T-helper 17 cell (primary cell): ENCODE results near the gene STOML1. TPM values are rescaled to one million over a fixed set of nuclear protein-coding genes. Genes with fewer than 3 reads are reported as not detected.

ENCODE experiments used
- ATAC-seq: fragments of 150-1000 bp; cut with Tn5 transposase; 2 replicates; pipeline ENCODE4 v1.10.0; 2021; ENCODE audit warnings: mild to moderate bottlenecking, moderate library complexity
- DNase-seq, 3 donors: peaks; one replicate each; pipeline versions ENCODE4 v3.0.0 to v3.0.0-alpha.2; 2020 to 2021
- H3K9me3 ChIP-seq: one replicate; pipeline ENCODE4 v1.7.0; 2013; ENCODE audit warnings: low read length, mild to moderate bottlenecking; ENCODE audit not compliant: control insufficient read depth, poor library complexity, severe bottlenecking
- H3K27ac Mint-ChIP-seq: one replicate; pipeline ENCODE4 v1.8.0; 2022; ENCODE audit warnings: mild to moderate bottlenecking, moderate library complexity, mixed read lengths
- H3K27me3 Mint-ChIP-seq: one replicate; pipeline ENCODE4 v1.8.0; 2022; ENCODE audit warnings: mixed read lengths
- H3K36me3 Mint-ChIP-seq: one replicate; pipeline ENCODE4 v1.8.0; 2022; ENCODE audit warnings: low read depth, mixed read lengths
- H3K4me1 Mint-ChIP-seq: one replicate; pipeline ENCODE4 v1.8.0; 2022; ENCODE audit warnings: mild to moderate bottlenecking, mixed read lengths
- H3K4me3 Mint-ChIP-seq: one replicate; pipeline ENCODE4 v1.8.0; 2022; ENCODE audit warnings: mild to moderate bottlenecking, moderate library complexity, mixed read lengths
- total RNA-seq, 4 donors: library from RNA in 2 of 4; stranded (reverse) in 2 of 4; gene quantifications; one replicate each; pipeline ENCODE4 v1.2.3 and lab custom pipeline; 2022 to 2026

The STOML1 gene, protein sequence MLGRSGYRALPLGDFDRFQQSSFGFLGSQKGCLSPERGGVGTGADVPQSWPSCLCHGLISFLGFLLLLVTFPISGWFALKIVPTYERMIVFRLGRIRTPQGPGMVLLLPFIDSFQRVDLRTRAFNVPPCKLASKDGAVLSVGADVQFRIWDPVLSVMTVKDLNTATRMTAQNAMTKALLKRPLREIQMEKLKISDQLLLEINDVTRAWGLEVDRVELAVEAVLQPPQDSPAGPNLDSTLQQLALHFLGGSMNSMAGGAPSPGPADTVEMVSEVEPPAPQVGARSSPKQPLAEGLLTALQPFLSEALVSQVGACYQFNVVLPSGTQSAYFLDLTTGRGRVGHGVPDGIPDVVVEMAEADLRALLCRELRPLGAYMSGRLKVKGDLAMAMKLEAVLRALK
- total RNA-seq (1 to 10 TPM; 3.7 to 5.6 TPM), total RNA-seq (lab: John Stamatoyannopoulos, UW) (5.4 to 8.1 reads per million in 2 donors)

DNA sequence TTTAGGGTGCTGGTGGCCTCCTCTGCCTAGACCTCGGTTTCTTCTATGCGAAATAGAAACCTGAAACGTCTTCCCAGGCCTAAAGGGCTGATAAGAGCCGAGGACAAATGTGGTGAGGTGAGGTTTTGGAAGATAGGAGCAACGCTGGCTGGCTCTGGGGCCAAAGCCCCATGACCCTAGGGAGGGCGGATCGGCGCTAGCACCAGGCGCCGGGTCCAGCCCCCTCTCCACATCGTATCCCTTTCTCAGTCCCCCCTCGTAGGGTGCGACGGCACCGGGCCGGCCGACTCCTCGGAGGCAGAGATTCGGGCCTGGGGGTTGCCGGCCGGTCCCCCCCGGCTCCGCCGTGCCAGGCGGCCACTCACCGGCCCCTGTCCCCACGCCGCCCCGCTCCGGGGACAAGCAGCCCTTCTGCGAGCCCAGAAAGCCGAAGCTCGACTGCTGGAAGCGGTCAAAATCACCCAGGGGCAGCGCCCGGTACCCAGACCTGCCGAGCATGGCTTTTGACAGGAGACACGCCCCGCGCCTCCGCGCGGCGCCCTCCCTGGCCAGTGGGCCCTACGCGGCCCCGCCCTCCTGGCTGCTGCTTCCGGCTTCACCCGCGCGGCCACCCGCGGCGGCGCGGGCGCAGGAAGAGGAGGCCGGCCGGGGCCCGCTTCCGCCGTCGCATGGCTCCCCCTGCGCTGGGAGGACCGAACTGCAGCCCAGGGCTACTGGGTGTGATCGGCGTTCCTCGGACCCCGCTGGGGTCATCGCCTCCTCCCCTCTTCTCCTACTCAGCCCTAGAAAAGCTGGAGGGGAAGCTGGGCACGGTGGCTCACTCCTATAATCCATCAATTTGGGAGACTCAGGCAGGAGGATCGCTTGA lies at the start of gene STOML1:
Gene STOML1 (minus strand): TSS at position 570 of the 868 bp plus-strand sequence. CDS start 72 bp downstream, at position 498.
- peak; percentile 92 to 94 (median 93) for DNase-seq
- H3K27ac Mint-ChIP-seq, result peak within 1 kb of the TSS; percentile 84
- H3K4me1 Mint-ChIP-seq, result peaks cover 37% of the 10 kb centered on the region

DNA sequence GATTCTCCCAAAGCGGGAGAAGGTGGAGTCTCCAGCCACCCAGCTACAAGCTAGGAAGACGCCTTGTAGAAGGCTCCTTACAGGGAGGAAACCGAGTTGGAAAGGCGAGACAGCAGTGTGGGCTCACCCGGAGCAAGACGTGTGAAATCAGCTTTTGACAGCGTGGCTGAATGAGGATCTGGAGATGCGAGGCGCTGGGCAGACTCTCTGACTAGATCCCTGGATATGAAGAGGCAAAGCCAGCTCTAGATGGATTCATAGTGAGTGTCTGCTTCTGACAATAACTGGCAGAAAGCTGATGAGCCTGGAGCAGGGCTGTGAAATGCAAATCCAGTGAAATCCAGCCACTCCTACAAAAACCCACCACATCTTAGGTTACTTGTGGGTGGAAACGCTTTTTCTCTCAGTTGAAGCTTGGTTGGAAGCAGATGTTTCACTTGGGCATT lies 49.2 kb upstream of the STOML1 start:
- Mint-ChIP-seq H3K27ac (no peak overlapping the region), H3K36me3 (peaks cover 7% of the 10 kb centered on the region), H3K4me1 (peaks cover 6% of the 10 kb centered on the region), H3K27me3 (no peaks in the 10 kb centered on the region), H3K4me3 (no peak overlapping the region)
- ATAC-seq (no peak), DNase-seq (no peak)
- no peaks in the 10 kb centered on the region for H3K9me3 ChIP-seq

More for the DNA sequence above, at the start of gene STOML1:
- Mint-ChIP-seq H3K4me3 (peak within 1 kb of the TSS; percentile 87), H3K27me3 (no peaks in the 10 kb centered on the region), H3K36me3 (peaks cover 2% of the 10 kb centered on the region)
- H3K9me3 ChIP-seq, result no peaks in the 10 kb centered on the region
- peak; percentile 86 for ATAC-seq

DNA sequence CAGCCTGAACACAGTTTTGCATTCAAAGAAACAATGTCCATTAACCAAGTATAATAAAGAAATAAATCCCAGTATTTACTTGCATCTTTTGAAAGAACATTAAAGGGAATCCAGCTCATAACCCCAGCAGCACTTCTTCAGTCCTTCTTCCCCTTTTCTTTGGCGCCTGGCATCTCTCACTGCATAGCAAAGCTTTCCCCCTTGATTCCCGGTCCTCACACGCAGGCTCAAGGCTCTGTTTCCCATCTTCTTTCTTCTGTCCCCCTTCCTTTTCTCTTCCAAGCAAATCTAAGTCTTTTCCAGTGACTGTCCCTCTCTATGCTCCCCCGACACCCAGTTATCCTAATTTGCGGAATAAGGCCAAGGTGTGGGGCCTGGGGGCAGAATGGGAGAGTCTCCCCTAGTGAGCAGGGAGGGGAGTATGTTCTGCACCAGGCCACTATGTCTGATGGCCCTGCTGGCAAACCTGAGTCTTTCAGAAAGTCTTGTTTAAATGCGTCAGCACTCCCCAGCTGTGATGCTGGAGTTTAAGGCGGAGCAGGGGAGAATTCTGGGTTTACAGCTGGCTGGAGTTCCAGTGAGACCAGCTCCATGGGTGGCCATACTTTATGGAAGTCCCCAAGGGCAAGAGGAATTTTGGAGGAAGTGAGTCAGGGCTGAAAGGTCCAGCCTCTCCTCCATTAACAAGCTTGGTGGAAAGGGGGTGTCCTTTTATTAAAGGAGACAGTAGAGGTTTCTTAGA lies 48.2 kb upstream of the STOML1 start:
- DNase-seq (no peak), ATAC-seq (no peak)
- H3K9me3 ChIP-seq, result no peaks in the 10 kb centered on the region
- H3K27me3 Mint-ChIP-seq, result no peaks in the 10 kb centered on the region
- H3K4me1 Mint-ChIP-seq, result peaks cover 6% of the 10 kb centered on the region
- H3K27ac Mint-ChIP-seq, result peak overlapping the region; percentile 19
- peaks cover 9% of the 10 kb centered on the region for H3K36me3 Mint-ChIP-seq
- H3K4me3 Mint-ChIP-seq, result no peak overlapping the region

DNA sequence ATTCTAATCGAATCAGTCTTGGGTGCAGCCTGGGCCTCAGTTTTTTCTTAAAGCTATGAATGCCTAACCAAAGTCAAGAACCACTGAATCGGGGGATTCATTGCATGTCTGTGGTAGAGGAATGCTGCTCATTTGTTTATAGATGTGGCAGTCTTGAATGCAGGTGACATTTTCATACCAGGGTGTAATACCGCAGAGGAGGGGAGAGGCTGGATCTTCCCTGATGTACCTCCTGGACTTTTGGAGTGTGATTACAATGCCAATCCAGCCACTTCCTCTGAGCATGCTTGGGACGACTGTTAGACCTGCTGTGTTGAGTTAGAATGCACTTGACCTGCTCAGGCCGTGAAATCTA lies 47.5 kb upstream of the STOML1 start:
- no peak for ATAC-seq
- no peak for DNase-seq
- H3K9me3 ChIP-seq, result no peaks in the 10 kb centered on the region
- Mint-ChIP-seq H3K4me1 (peaks cover 6% of the 10 kb centered on the region), H3K27ac (no peak overlapping the region), H3K4me3 (no peak overlapping the region), H3K36me3 (peaks cover 9% of the 10 kb centered on the region), H3K27me3 (no peaks in the 10 kb centered on the region)

DNA sequence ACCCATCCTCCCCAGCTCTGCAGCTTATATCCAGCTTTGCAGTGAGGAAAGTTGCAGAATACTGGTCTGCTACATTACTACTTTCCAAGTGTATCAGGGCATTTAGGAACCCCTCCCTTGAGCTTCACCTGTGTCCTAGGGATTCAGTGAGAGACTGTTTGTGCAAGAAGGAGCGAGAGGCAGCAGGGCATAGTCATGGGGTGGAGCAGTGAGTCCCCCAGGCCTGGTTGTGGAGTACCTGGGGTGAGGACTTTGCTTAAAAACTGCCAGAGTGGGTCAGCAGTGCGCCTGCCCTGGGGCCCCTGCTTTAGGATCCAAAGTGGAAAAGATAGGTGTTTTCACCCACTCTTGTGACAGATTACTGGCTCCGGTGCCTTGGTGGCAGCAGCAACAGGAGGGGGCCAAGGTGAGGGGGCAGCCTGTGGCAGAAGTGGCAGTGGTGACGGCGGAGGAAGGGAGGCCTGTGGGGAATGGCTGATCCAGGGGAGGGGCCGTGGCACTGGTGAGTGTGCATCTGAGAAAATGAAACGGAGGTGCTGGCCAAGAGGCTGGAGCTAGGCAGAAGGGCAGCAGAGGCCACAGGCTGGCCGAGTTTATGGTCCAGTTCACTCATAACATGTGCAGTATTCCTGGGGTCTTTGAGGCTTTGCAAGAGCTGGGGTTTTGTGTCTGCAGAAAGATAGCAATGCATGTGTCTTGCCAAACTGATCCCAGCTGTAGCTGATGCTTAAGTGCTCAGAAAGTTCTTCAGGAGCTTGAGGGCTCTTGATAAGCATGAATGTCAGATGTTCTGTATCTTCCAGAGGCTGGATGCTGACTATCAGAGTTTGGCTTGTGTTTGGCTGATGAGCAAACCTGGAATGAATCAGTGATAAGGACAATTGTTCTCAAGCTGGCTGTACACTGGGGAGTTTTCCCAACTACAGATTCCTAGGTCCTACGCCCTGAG lies 46.9 kb upstream of the STOML1 start:
- ATAC-seq, result no peak
- Mint-ChIP-seq H3K4me1 (peaks cover 6% of the 10 kb centered on the region), H3K36me3 (peaks cover 11% of the 10 kb centered on the region), H3K27ac (no peak overlapping the region), H3K27me3 (no peaks in the 10 kb centered on the region), H3K4me3 (no peak overlapping the region)
- no peak for DNase-seq
- no peaks in the 10 kb centered on the region for H3K9me3 ChIP-seq

DNA sequence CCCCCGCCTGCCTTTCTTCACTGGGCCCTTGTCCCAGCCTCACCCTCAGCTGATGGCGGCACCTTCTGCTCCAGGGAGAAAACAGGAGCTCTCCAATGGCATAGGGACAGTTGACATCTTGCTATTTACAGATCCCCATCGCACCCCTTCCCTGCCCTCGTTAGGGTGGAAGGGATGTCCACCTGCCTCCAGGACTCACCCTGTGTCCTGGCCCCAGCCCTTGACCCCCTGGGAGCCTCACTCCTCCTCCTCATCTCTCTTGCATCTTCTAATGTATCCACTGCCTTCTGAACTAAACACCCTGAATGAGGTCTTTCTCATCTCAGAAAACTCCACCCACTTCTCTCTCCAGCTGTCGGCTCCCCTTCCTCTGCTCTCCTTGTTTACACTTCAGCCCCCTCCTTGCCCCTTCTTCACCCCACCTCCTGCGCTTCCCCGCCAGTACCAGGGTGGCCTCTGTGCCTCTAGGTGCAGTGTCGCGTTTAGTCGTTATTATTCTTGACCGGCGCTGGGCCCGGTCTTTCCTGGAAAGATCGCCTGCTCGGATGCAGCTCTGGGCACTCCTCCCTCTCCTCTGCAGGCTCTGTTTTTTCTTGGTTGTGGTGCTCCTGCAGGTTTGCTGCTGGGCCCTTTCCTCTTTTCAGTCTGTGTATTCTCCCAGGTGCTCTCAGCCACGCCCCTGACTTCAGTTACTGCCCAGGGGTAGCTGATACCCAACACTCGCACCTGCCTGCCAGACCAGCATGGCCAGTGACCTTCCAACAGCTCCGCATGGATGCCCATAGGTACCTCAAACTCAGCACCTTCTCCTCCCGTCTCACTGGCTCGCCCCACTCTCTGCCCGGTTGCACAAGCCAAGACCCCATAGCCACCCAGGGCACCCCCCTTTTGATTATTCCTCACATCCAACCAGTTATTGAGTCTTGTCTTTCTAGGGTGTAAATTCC lies 45.3 kb upstream of the STOML1 start:
- Mint-ChIP-seq H3K36me3 (peaks cover 11% of the 10 kb centered on the region), H3K4me3 (no peak overlapping the region), H3K4me1 (peaks cover 6% of the 10 kb centered on the region), H3K27ac (peak overlapping the region; percentile 84), H3K27me3 (no peaks in the 10 kb centered on the region)
- DNase-seq, result no peak
- no peak for ATAC-seq
- no peaks in the 10 kb centered on the region for H3K9me3 ChIP-seq

DNA sequence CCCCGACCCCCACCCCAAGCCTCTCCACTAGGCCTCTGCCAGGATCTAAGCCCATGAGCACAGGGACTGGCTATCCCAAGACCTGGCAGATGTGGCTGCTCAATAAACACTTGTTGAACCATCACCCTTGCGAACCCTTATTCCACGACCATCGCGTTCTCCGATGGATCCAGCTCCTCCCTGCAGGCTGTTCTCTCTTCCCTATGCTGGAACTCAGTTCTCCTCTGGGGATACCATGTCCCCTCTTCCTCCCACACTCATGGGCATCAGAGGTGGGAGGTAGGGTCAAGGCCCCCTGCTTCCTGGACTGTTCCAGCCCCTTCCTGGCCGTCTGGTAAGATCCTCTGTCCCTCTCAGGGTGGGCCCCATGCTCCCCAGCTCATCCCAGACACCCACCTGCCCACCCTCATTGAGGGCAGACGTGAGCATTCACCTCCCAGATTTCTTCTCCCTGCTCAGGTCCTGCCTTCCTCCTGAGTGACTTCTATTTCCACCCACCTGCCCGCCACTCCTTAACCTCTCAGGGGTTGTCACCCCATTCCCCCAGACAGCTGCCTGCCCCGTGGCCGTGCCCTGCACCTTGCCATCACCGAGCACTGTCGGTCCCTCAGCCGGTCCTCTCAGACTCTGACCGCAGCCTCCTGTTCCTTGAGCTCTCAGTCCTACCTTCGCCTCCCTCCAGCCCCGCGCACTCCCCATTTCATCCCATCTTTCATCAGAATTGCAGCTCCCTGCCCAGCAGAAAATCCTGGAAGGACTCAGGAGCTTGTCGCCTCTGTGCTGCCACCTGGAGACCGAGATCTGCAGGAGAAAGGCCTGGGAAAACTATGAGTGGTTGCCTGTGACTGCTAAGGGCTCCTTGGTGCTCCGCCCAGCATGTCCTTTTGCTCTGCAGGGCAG lies 44.4 kb upstream of the STOML1 start:
- no peaks in the 10 kb centered on the region for H3K9me3 ChIP-seq
- Mint-ChIP-seq H3K27me3 (no peaks in the 10 kb centered on the region), H3K36me3 (peaks cover 11% of the 10 kb centered on the region), H3K4me1 (peaks cover 8% of the 10 kb centered on the region), H3K27ac (peak overlapping the region; percentile 84), H3K4me3 (no peak overlapping the region)
- DNase-seq (no peak), ATAC-seq (no peak)

DNA sequence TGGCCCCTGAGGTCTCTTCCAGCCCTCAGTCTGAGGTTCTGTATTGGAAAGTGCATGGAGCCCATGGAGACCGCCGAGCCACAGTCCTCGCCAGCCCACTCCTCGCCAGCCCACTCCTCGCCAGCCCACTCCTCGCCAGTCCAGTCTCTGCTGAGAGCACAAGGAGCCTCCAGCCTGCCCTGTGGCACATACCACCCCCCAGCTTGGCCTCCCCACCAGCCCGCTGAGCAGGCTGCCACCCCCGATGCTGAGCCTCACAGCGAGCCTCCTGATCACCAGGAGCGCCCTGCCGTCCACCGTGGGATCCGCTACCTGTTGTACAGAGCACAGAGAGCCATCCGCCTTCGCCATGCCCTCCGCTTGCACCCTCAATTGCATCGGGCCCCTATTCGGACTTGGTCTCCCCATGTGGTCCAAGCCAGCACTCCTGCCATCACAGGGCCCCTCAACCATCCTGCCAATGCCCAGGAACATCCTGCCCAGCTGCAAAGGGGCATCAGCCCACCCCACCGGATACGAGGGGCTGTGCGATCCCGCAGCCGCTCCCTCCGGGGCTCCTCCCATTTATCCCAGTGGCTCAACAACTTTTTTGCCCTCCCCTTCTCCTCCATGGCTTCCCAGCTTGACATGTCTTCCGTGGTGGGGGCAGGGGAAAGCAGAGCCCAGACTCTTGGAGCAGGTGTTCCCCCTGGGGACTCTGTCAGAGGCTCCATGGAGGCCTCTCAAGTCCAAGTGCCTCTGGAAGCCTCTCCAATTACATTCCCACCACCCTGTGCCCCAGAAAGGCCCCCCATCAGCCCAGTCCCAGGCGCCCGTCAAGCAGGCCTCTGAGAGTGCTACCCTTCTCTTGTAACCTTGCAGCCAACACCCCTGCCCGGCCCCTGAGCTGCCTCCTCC lies 43.3 kb upstream of the STOML1 start:
- no peaks in the 10 kb centered on the region for H3K27me3 Mint-ChIP-seq
- no peak overlapping the region for H3K4me3 Mint-ChIP-seq
- no peak for ATAC-seq
- peak overlapping the region; percentile 84 for H3K27ac Mint-ChIP-seq
- peaks cover 11% of the 10 kb centered on the region for H3K36me3 Mint-ChIP-seq
- DNase-seq, result no peak
- H3K9me3 ChIP-seq, result no peaks in the 10 kb centered on the region
- peaks cover 6% of the 10 kb centered on the region for H3K4me1 Mint-ChIP-seq

DNA sequence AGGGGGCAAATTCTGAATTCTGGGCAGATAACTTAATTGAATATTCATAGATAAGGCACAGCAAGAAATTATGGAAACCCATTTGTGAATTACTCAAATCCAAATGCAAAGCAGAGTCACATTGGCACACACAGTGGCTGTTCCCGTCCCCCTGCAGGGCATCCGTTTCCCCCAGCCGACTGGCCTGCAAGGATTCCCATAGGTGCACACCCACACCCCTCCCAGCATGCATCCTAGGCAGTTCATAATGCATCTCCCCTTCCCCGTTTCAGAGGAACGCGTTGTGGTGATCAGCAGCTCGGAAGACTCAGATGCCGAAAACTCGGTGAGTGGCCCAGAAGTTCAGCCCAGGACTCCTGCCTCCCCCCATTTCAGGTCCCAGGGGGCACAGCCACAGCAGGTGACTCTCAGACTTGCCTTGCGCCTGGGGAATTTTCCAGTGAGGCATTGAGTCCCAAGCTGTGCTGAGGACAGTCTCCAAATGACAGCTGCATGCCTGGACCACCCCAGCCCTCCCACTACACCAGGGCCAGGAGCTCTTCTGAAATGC lies 42.2 kb upstream of the STOML1 start:
- no peak overlapping the region for H3K4me3 Mint-ChIP-seq

More for the DNA sequence above, 42.2 kb upstream of the STOML1 start:
- Mint-ChIP-seq H3K27ac (no peak overlapping the region), H3K4me1 (peaks cover 6% of the 10 kb centered on the region), H3K27me3 (no peaks in the 10 kb centered on the region), H3K36me3 (peaks cover 11% of the 10 kb centered on the region)
- no peak for DNase-seq
- H3K9me3 ChIP-seq, result no peaks in the 10 kb centered on the region
- ATAC-seq, result no peak
